Endothelial cell of umbilical vein (primary cell): ENCODE measurements around the gene CORO7.

Experiments
- EZH2 ChIP-seq: IDR thresholded peaks from 2 replicates; pipeline ENCODE4 v1.6.1; 2012; ENCODE audit warnings: borderline replicate concordance, low read depth, mild to moderate bottlenecking, moderate library complexity, low read length, inconsistent platforms; ENCODE audit not compliant: severe bottlenecking
- JUN ChIP-seq: IDR thresholded peaks from 2 replicates; pipeline ENCODE4 v1.6.1; 2011; ENCODE audit warnings: borderline replicate concordance, low read depth; ENCODE audit not compliant: insufficient read length, insufficient read depth
- MYC ChIP-seq: IDR thresholded peaks from one replicate; pipeline ENCODE4 v1.6.1; 2011; ENCODE audit warnings: mild to moderate bottlenecking, low read depth, low read length
- POLR2A ChIP-seq: IDR thresholded peaks from 2 replicates; pipeline ENCODE4 v1.6.1; 2012; ENCODE audit warnings: low read depth, mild to moderate bottlenecking, control low read depth, low read length
- POLR2AphosphoS5 ChIP-seq: IDR thresholded peaks from 2 replicates; pipeline ENCODE4 v1.6.1; 2012; ENCODE audit warnings: low read depth, mild to moderate bottlenecking, control low read depth, low read length, moderate library complexity; ENCODE audit not compliant: insufficient read depth
- TF ChIP-seq, protein P1 (sequence below): IDR thresholded peaks from 2 replicates; pipeline ENCODE4 v1.6.1; 2011; ENCODE audit not compliant: insufficient read depth, insufficient read length
- TF ChIP-seq, protein P2 (sequence below), 2 donors: IDR thresholded peaks; 1 replicate in 1 of 2; 2 replicates in 1 of 2; pipeline ENCODE4 v1.5.1; 2011; ENCODE audit warnings: low read length in 2 of 2, mild to moderate bottlenecking in 2 of 2, moderate library complexity in 2 of 2, control low read depth in 1 of 2, inconsistent platforms in 1 of 2, low read depth in 1 of 2; ENCODE audit not compliant: insufficient read depth in 1 of 2; ENCODE audit errors: extremely low read depth in 1 of 2

DNA sequence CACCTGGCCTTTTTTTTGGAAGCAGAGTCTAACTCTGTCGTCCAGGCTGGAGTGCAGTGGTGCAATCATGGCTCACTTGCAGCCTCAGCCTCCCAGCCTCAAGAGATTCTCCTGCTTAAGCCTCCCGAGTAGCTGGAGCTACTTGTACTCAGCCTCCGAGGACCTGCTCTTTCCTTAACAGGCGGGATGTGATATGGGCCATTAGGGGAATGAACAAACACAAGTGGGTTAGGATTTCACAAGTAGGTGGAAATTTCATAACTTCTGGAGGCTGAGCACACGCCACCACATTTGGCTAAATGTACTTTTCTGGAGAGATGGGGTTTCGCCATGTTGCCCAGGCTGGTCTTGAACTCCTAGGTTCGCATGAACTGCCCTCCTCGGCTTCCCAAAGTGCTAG lies 69.4 kb downstream of the CORO7 start:
- TF ChIP-seq POLR2A (no peak), EZH2 (no peak), POLR2AphosphoS5 (no peak), JUN (no peak), MYC (no peak)
- TF ChIP-seq, protein P1, sequence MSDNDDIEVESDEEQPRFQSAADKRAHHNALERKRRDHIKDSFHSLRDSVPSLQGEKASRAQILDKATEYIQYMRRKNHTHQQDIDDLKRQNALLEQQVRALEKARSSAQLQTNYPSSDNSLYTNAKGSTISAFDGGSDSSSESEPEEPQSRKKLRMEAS, result no peak
- TF ChIP-seq, protein P2, sequence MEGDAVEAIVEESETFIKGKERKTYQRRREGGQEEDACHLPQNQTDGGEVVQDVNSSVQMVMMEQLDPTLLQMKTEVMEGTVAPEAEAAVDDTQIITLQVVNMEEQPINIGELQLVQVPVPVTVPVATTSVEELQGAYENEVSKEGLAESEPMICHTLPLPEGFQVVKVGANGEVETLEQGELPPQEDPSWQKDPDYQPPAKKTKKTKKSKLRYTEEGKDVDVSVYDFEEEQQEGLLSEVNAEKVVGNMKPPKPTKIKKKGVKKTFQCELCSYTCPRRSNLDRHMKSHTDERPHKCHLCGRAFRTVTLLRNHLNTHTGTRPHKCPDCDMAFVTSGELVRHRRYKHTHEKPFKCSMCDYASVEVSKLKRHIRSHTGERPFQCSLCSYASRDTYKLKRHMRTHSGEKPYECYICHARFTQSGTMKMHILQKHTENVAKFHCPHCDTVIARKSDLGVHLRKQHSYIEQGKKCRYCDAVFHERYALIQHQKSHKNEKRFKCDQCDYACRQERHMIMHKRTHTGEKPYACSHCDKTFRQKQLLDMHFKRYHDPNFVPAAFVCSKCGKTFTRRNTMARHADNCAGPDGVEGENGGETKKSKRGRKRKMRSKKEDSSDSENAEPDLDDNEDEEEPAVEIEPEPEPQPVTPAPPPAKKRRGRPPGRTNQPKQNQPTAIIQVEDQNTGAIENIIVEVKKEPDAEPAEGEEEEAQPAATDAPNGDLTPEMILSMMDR (IDR thresholded peaks at IDR 0.05; ENCODE audit: extremely low read depth in 1 of 2, insufficient read depth in 1 of 2, low read depth in 1 of 2, low read length in 2 of 2), result no peak
